Stimulated activated CD8-positive, alpha-beta memory T cell treated with anti-CD3 and anti-CD28 coated beads, Interleukin-7, amount 100 ng/mL, for 24 hours (primary cell): ENCODE results near the gene PYGM.
A peak's percentile ranks its signal among the peaks of the same experiment; 100 is the strongest.

Experiments
- DNase-seq: peaks from one replicate; pipeline ENCODE4 v3.0.0-alpha.2; 2020; ENCODE audit warnings: low read depth

PYGM gene

GRCh38 chr11:64735725-64736259, 24.0 kb downstream of the PYGM start:
- no peak for DNase-seq

- DNase-seq, result no peak
Observed at GRCh38 chr11:64734811-64735724, 24.7 kb downstream of the PYGM start.

- no peak for DNase-seq
Observed at GRCh38 chr11:64731601-64732000, 28.2 kb downstream of the PYGM start.

GRCh38 chr11:64729851-64730382, 29.9 kb downstream of the PYGM start:
- DNase-seq, result no peak

GRCh38 chr11:64728757-64729365, 30.9 kb downstream of the PYGM start:
- no peak for DNase-seq

- DNase-seq, result no peak
Observed at GRCh38 chr11:64726867-64727530, 32.8 kb downstream of the PYGM start.

GRCh38 chr11:64726211-64726641, 33.5 kb downstream of the PYGM start:
- no peak for DNase-seq

- no peak for DNase-seq
Observed at GRCh38 chr11:64724863-64725532, 34.8 kb downstream of the PYGM start.

GRCh38 chr11:64723907-64724862, 35.6 kb downstream of the PYGM start:
- DNase-seq, result no peak

- peak; percentile 64 for DNase-seq
Observed at GRCh38 chr11:64723117-64723906, 36.5 kb downstream of the PYGM start, which contains the start of gene NRXN2. TSS of gene NRXN2 (minus strand) at chr11:64723197. CDS start at chr11:64713699, 9,498 bp downstream.

GRCh38 chr11:64722141-64723065, 37.4 kb downstream of the PYGM start:
- DNase-seq, result no peak

GRCh38 chr11:64721359-64721699, 38.4 kb downstream of the PYGM start:
- no peak for DNase-seq

GRCh38 chr11:64720640-64721358, 39.0 kb downstream of the PYGM start:
- DNase-seq, result no peak

- DNase-seq, result no peak
Observed at GRCh38 chr11:64720167-64720566, 39.6 kb downstream of the PYGM start.

- no peak for DNase-seq
Observed at GRCh38 chr11:64719406-64719805, 40.4 kb downstream of the PYGM start.

- DNase-seq, result no peak
Observed at GRCh38 chr11:64718780-64719124, 41.0 kb downstream of the PYGM start.

GRCh38 chr11:64718084-64718779, 41.5 kb downstream of the PYGM start:
- DNase-seq, result no peak

GRCh38 chr11:64717268-64717578, 42.6 kb downstream of the PYGM start:
- DNase-seq, result no peak
